Activated naive CD8-positive, alpha-beta T cell treated with anti-CD3 and anti-CD28 coated beads, Interleukin-2, amount 10 ng/mL, durations not matched to agents 7 days and 5 days (primary cell): ENCODE data around the gene ID1. TPM values are rescaled to one million over a fixed set of nuclear protein-coding genes. Genes with fewer than 3 reads are reported as not detected.
A peak's percentile ranks its signal among the peaks of the same experiment; 100 is the strongest.
"Not testable (repeated sequence)": the region's sequence is repeated elsewhere in the genome, so short reads cannot be mapped to it uniquely, and the experiment has no call there.

Source experiments
- ATAC-seq: fragments of 150-1000 bp; cut with Tn5 transposase; one replicate; pipeline ENCODE4 v1.10.0; 2021; ENCODE audit warnings: low read depth, moderate library complexity
- POLR2A ChIA-PET: fragments of 350-600 bp; sonication (Branson Sonifier 250); formaldehyde crosslinking; loops from one replicate; lab custom pipeline; 2021; ENCODE audit warnings: antibody characterized with exemption; lab: Charles Lee
- DNase-seq: peaks from one replicate; pipeline ENCODE4 v3.0.0; 2021
- H3K27ac Mint-ChIP-seq: one replicate; pipeline ENCODE4 v1.8.0; 2022; ENCODE audit warnings: mild to moderate bottlenecking, mixed read lengths
- H3K27me3 Mint-ChIP-seq: one replicate; pipeline ENCODE4 v1.8.0; 2022; ENCODE audit warnings: mild to moderate bottlenecking, moderate library complexity, mixed read lengths
- H3K36me3 Mint-ChIP-seq: one replicate; pipeline ENCODE4 v1.8.0; 2021; ENCODE audit warnings: mild to moderate bottlenecking, mixed read lengths
- H3K4me1 Mint-ChIP-seq: one replicate; pipeline ENCODE4 v1.8.0; 2021; ENCODE audit warnings: mixed read lengths
- H3K4me3 Mint-ChIP-seq: one replicate; pipeline ENCODE4 v1.8.0; 2022; ENCODE audit warnings: mild to moderate bottlenecking, moderate library complexity, mixed read lengths
- H3K9me3 Mint-ChIP-seq: one replicate; pipeline ENCODE4 v1.8.0; 2021; ENCODE audit warnings: mixed read lengths
- total RNA-seq, 2 experiments: library from RNA; stranded (reverse); gene quantifications; one replicate each; pipeline ENCODE4 v1.2.3, GENCODE V29; 2021

The ID1 gene
- total RNA-seq, 2 experiments from 2014 or later, result 0.72 to 1.2 TPM

DNA sequence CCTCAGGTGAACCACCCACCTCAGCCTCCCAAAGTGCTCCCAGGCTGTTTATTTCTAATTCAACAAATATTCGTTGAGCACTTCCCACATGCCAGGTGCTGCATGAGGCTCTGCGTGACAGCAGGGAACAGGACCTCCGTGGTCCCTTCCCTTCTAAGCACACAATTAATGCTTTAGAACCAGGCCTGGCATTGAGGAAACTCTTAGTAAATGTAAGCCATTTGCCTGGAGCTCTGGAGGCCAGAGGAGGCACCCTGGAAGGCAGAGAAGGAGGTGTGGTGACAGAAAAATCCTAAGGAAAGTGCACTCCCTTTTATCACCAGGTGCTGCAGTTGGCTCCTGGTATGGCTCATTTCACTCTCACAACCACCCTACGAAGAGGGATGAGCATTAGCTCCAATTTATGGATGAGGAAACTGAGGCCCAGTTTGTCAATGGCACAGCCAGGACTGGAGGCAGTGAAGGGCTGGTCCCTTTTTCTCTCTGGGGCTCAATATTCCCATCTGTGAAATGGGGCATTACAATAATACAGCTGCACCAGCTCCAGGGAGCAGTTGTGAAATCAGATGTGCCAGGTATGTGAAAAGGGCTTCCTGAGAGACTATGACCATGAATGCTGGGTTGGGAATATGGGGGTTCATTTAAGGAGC lies 8.1 kb upstream of the ID1 start:
- DNase-seq, result no peak
- POLR2A ChIA-PET, result interaction anchor here (0.5 kb wide), 1 partner anchor 12 kb away, joined by 3 read pairs; no protein-coding TSS in a partner anchor
- H3K27ac Mint-ChIP-seq, result no peak overlapping the region
- H3K27me3 Mint-ChIP-seq, result peaks cover 6% of the 10 kb centered on the region
- H3K4me1 Mint-ChIP-seq, result no peaks in the 10 kb centered on the region
- H3K9me3 Mint-ChIP-seq, result no peaks in the 10 kb centered on the region
- ATAC-seq, result no peak
- no peaks in the 10 kb centered on the region for H3K36me3 Mint-ChIP-seq
- no peak overlapping the region for H3K4me3 Mint-ChIP-seq

DNA sequence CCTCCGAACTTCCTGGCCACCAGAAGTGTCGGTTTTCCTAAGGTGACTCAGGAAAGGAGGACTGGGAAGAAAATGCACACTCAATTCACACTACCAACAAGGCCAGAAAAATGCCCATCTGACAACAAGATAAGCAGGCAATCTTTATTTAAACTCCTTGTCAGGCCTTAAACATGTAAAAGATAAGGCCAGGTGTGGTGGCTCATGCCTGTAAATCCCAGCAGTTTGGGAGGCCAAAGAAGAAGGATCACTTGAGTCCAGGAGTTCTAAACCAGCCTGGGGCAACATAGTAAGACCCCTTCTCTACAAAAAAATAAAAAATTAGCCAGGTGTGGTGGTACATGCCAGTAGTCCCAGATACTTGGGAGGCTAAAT lies 7.6 kb upstream of the ID1 start:
- peaks cover 6% of the 10 kb centered on the region for H3K27me3 Mint-ChIP-seq
- POLR2A ChIA-PET, result no interaction called here
- no peak for ATAC-seq
- no peaks in the 10 kb centered on the region for H3K9me3 Mint-ChIP-seq
- no peak overlapping the region for H3K27ac Mint-ChIP-seq
- H3K4me3 Mint-ChIP-seq, result no peak overlapping the region
- DNase-seq, result no peak
- H3K4me1 Mint-ChIP-seq, result peaks cover under 1% of the 10 kb centered on the region
- H3K36me3 Mint-ChIP-seq, result no peaks in the 10 kb centered on the region

DNA sequence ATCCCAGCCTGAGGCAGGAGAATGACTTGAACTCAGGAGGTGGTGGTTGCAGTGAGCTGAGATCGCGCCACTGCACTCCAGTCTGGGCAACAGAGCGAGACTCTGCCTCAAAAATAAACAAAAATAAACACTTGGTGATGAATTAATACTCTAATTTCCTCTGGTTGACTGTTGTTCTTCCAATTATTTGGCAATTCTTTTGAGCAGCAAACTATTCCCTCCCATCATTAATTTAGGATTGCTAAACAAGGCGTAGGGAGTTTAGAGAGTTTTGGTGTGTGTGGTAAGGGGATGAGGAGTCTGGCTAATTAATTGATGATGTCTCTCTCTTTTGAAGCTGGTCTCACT lies 2.7 kb upstream of the ID1 start:
- H3K27me3 Mint-ChIP-seq, result peaks cover 47% of the 10 kb centered on the region
- no peak overlapping the region for H3K27ac Mint-ChIP-seq

DNA sequence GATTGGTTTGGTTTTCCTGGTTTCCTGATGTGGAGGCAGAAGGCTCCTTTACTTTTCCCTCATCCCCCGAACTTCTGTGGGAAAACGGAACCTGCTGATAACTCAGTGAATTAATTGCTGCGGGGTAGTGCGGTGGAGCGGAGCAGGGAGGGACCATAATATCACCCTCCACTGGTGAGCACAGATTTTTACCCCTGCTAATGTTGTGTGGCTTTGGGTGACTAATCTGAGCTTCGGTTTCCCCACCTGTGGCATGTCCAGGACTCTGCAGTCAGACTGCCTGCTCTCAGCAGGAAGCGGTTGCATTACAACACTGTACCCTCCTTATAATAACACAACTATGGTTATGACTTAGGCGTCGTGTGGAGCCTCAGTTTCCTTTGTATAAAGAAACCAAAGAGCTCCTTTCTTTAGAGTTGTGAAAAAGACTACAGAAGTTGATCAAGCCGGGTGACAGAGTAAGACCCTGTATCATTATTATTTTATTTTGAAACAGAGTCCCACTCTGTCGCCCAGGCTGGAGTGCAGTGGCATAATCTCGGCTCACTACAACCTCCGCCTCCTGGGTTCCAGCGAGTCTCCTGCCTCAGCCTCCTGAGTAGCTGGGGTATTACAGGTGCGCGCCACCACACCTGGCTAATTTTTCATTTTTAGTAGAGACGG lies 2.2 kb upstream of the ID1 start:
- Mint-ChIP-seq H3K27ac (no peak overlapping the region), H3K4me3 (peak overlapping the region; percentile 52)

More for the DNA sequence above, 2.7 kb upstream of the ID1 start:
- POLR2A ChIA-PET, result interaction anchor here (0.8 to 1.4 kb wide), 2 partner anchors 25 to 35 kb away, joined by 3 to 6 read pairs; no protein-coding TSS in a partner anchor
- no peak for DNase-seq
- no peak overlapping the region for H3K4me3 Mint-ChIP-seq
- ATAC-seq, result no peak
- no peaks in the 10 kb centered on the region for H3K9me3 Mint-ChIP-seq
- no peaks in the 10 kb centered on the region for H3K36me3 Mint-ChIP-seq
- H3K4me1 Mint-ChIP-seq, result peaks cover 20% of the 10 kb centered on the region

DNA sequence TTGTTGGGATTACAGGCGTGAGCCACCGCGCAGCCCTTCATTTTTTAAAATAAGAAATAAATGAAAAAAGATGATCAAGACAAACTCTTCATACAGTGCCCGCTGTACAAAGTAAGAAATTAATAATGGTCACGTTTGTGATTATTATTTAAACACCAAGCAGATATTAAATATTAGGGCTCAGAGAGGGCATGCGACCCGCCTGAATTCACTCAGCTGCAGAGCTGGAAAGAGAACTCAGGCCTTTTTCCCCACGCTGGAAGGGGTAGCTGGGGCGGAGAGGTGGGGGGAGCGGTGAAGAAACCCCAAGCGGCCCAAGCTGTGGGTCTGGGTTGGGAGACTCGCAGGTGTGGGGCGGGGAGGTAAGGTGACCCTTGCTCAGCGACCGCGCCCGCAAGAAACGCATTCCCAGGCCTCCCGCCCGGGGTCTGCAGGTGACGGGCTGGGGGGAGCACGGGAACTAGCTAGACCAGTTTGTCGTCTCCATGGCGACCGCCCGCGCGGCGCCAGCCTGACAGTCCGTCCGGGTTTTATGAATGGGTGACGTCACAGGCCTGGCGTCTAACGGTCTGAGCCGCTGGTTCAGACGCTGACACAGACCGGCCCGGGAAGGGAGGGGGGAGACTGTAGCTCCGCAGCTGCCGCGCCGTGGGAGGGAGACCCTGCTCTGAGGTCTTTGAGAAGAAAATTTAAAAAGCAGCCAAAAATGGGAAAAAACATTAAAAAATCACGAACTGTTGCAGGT lies 1.1 kb upstream of the ID1 start:
- peak; percentile 75 for DNase-seq
- Mint-ChIP-seq H3K27ac (no peak overlapping the region), H3K4me3 (peak overlapping the region; percentile 84), H3K9me3 (no peaks in the 10 kb centered on the region), H3K4me1 (peaks cover 20% of the 10 kb centered on the region), H3K27me3 (peaks cover 62% of the 10 kb centered on the region), H3K36me3 (no peaks in the 10 kb centered on the region)
- ATAC-seq, result peak; percentile 51
- POLR2A ChIA-PET, result interaction anchor here (1.1 to 2.2 kb wide), 5 partner anchors 26 to 120 kb away, joined by 3 to 36 read pairs (median 9); no protein-coding TSS in a partner anchor

More for the DNA sequence above, 2.2 kb upstream of the ID1 start:
- H3K4me1 Mint-ChIP-seq, result peaks cover 20% of the 10 kb centered on the region
- no peaks in the 10 kb centered on the region for H3K9me3 Mint-ChIP-seq
- ATAC-seq (peak; percentile 35), DNase-seq (no peak)
- H3K36me3 Mint-ChIP-seq, result no peaks in the 10 kb centered on the region
- peaks cover 52% of the 10 kb centered on the region for H3K27me3 Mint-ChIP-seq
- POLR2A ChIA-PET, result interaction anchor here (0.8 to 1.4 kb wide), 2 partner anchors 26 to 36 kb away, joined by 3 to 6 read pairs; no protein-coding TSS in a partner anchor

DNA sequence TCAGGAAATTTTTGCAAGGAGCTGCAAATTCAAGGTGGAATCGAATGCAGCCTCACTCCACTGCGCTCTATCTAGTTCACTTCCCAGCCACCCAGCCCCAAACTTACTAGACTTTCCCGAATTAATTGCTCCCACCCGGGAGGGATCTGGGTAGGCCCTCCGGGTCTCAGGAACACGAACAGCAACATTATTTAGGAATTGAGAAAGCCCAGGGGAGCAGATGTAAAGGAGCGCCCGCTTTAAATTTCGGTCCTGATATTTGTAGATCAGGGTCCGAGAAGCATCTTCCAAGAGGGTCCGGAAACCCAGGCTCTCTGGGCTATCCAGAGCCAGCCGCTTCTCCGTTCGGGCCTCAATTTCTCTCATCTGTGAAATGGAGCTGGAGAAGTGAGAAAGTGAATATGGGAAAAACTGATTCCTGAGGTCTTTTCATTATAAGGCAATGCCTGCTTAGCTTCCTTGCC lies 490 bp upstream of the ID1 start:
- peaks cover 20% of the 10 kb centered on the region for H3K4me1 Mint-ChIP-seq
- ATAC-seq (no peak), DNase-seq (no peak)
- peak overlapping the region; percentile 84 for H3K4me3 Mint-ChIP-seq
- peak overlapping the region; percentile 11 for H3K27ac Mint-ChIP-seq
- H3K36me3 Mint-ChIP-seq, result no peaks in the 10 kb centered on the region
- H3K27me3 Mint-ChIP-seq, result peaks cover 68% of the 10 kb centered on the region
- H3K9me3 Mint-ChIP-seq, result no peaks in the 10 kb centered on the region
- POLR2A ChIA-PET, result interaction anchor here (1.1 to 2.2 kb wide), 4 partner anchors 27 to 119 kb away, joined by 3 to 36 read pairs (median 10); no protein-coding TSS in a partner anchor

DNA sequence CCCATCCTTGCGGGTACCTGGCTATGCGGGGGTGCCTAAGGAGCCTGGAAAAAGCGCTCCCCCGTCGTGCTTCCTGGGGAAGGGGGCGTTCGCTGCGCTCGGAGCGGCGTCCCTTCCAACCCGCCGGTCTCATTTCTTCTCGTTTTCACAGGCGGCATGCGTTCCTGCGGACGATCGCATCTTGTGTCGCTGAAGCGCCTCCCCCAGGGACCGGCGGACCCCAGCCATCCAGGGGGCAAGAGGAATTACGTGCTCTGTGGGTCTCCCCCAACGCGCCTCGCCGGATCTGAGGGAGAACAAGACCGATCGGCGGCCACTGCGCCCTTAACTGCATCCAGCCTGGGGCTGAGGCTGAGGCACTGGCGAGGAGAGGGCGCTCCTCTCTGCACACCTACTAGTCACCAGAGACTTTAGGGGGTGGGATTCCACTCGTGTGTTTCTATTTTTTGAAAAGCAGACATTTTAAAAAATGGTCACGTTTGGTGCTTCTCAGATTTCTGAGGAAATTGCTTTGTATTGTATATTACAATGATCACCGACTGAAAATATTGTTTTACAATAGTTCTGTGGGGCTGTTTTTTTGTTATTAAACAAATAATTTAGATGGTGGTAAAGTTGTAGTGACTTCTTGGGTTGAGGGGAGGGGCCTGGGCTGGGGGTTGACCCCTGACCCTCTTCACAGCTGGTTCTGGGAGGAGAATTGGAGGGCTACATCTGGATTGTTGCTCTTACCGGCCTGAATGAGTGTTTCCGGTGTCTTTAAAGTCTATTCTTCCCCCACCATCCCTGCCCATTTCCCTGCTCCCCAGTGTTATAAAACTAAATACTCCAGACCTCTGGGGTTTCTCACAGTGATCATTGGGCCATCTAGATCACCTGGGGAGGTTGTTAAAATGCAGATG lies 1.1 kb downstream of the ID1 start:
- POLR2A ChIA-PET, result interaction anchor here (1.0 to 2.2 kb wide), 3 partner anchors 33 to 44 kb away, joined by 3 to 36 read pairs (median 10); no protein-coding TSS in a partner anchor
- DNase-seq, result no peak

DNA sequence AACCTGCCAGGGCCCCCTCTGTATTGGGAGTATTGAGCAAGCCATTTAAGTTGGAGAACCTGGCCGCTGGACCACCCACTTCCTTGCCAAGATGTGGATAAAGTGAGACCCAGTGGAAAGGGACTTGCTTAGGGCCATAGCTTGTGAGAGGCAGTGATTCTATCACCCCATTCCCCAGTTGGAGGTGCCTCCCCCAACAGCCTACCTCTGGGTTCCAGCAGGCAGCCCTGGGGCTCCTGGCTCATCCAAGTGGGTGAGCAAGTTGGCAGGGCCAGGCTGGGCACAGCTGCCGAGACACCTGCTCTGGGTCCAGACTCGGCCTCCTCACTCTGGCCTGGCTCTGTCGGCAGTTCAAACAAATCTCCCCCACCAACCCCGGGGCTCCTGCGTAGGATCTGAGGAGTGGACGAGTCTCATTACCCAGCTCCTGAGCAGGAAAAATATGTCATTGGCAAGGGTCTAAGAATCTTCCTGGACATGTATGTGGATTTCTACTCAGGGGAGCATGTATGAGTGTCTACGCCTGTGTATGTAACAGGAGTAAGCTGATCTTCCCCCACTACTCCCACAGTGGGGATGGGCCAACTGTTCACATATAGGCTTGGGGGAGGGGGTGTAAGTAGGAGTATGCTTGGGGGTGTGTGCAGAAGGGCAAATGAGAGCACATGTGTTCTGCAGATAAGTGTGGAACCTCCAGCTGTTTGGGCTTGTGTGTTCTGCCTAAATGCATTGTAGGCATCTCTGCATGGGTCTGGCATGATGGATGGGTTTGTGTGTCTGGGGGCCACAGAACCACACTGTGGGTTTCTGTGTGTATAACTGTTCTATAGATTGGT lies 1.9 kb downstream of the ID1 start:
- DNase-seq (no peak), ATAC-seq (no peak)
- no peak overlapping the region for H3K4me3 Mint-ChIP-seq
- POLR2A ChIA-PET, result no interaction called here
- H3K36me3 Mint-ChIP-seq, result no peaks in the 10 kb centered on the region
- no peak overlapping the region for H3K27ac Mint-ChIP-seq
- H3K27me3 Mint-ChIP-seq, result peaks cover 76% of the 10 kb centered on the region
- H3K9me3 Mint-ChIP-seq, result no peaks in the 10 kb centered on the region
- peaks cover 20% of the 10 kb centered on the region for H3K4me1 Mint-ChIP-seq

More for the DNA sequence above, 1.1 kb downstream of the ID1 start:
- no peaks in the 10 kb centered on the region for H3K36me3 Mint-ChIP-seq
- no peak for ATAC-seq
- peaks cover 20% of the 10 kb centered on the region for H3K4me1 Mint-ChIP-seq
- peaks cover 72% of the 10 kb centered on the region for H3K27me3 Mint-ChIP-seq
- peak overlapping the region; percentile 84 for H3K4me3 Mint-ChIP-seq
- no peak overlapping the region for H3K27ac Mint-ChIP-seq
- no peaks in the 10 kb centered on the region for H3K9me3 Mint-ChIP-seq

DNA sequence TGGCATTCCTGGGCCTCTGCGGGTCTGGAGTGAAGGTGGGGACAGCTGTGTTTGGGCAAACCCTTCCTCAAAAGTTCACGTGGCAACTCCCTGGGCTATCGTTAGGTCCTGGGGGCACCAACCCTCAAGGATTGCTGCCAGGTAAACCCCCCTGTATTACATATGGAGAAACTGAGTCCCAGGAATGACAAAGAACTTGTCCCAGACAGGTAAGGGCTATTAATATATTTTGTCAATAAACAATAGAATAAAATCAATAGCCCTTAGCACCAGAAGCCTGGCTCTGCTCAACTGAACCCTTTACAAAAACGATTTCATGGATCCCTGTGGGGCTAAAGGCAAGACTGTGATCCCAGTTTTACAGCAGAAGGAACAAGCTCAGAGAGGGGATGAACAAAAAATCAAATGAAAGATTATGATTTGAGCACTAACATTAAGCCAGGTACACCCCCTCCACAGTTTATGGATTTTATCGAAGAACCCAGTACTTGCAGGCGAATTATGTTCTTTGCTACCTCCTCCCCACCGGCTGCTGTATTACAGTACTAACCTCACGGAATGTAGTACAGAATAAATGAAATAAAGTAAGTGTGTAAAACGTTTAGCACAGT lies 2.7 kb downstream of the ID1 start:
- no peak overlapping the region for H3K27ac Mint-ChIP-seq

DNA sequence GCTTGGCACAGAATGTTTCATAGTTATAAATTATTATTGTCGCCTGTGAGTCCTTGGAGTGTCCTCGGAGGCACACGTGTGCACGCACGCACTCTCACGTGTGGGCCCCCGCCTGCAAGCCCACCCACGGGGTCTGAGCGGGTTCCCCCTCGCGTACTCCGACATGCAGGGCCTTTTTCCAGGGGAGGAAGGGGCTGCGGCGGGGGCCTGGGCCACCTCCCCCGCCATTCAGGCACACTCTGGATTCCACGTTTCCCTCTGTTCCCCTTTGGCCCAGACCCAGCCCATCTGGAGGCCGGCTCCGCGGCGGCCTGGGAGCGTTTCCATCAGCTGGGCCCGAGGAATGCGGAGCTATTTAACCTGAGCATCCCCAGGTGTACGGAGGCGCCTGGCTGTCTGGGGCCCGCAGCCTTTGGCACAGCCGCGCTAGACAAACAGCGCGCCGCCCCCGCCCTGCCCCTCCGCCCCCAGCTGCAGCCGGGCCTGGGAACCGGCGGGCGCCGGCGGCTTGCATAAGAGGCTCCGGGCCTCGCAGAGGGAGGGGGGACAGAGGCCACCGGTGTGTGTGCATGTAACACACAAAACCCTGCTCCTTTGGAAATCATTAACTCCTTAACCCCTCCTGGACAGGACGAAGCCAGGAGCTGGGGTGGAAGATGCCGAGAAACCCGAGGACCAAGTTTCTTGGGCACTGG lies 3.3 kb downstream of the ID1 start:
- Mint-ChIP-seq H3K9me3 (no peaks in the 10 kb centered on the region), H3K4me3 (no peak overlapping the region), H3K4me1 (peaks cover 15% of the 10 kb centered on the region), H3K27ac (no peak overlapping the region), H3K27me3 (peaks cover 76% of the 10 kb centered on the region), H3K36me3 (no peaks in the 10 kb centered on the region)
- no peak for DNase-seq
- POLR2A ChIA-PET, result interaction anchor here (0.8 kb wide), 1 partner anchor 35 kb away, joined by 4 read pairs; no protein-coding TSS in a partner anchor
- ATAC-seq, result no peak

More for the DNA sequence above, 2.7 kb downstream of the ID1 start:
- Mint-ChIP-seq H3K4me1 (peaks cover 17% of the 10 kb centered on the region), H3K36me3 (no peaks in the 10 kb centered on the region), H3K4me3 (no peak overlapping the region), H3K9me3 (no peaks in the 10 kb centered on the region), H3K27me3 (peaks cover 74% of the 10 kb centered on the region)
- POLR2A ChIA-PET, result no interaction called here
- no peak for ATAC-seq
- DNase-seq, result no peak

DNA sequence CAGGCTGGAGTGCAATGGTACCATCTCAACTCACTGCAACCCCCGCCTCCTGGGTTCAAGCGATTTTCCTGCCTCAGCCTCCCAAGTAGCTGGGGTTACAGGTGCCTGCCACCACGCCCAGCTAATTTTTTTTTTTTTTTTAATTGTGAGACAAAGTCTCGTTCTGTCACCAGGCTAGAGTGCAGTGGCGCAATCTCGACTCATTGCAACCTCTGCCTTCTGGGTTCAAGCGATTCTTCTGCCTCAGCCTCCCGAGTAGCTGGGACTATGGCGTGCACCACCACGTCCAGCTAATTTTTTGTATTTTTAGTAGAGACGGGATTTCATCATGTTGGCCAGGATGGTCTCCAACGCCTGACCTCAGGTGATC lies 7.2 kb downstream of the ID1 start:
- not testable (repeated sequence) for H3K27ac Mint-ChIP-seq, H3K4me1 Mint-ChIP-seq, H3K4me3 Mint-ChIP-seq, DNase-seq, H3K36me3 Mint-ChIP-seq, ATAC-seq, H3K9me3 Mint-ChIP-seq
- H3K27me3 Mint-ChIP-seq, result peaks cover 39% of the 10 kb centered on the region
- POLR2A ChIA-PET, result interaction anchor here (0.6 to 2.6 kb wide), 9 partner anchors 13 to 112 kb away, joined by 3 to 19 read pairs (median 6); no protein-coding TSS in a partner anchor
